ENCODE results near the gene USP2.

Gene USP2
- long read RNA-seq, partial matches to known transcripts = 0 of 5 reads
- long read RNA-seq, other reads (novel, unspliced or antisense) = 0 of 5 reads

GRCh38 chr11:119381181-119381988 lies at the start of gene USP2:
USP2 (minus strand) TSS chr11:119381690; CDS start chr11:119373480, 8,210 bp downstream.
- DNase-seq (ENCODE audit: low read depth in 1 of 2, low spot score in 1 of 2) = peak; percentile 89 to 94
- no peak for TF ChIP-seq SPI1 (IDR thresholded peaks at IDR 0.05; ENCODE audit: borderline replicate concordance, low read depth)
- no peak for TF ChIP-seq GABPA (IDR thresholded peaks at IDR 0.05; ENCODE audit: low read depth)
- no peak for TF ChIP-seq REST (IDR thresholded peaks at IDR 0.05; ENCODE audit: insufficient replicate concordance, low read depth)
- TF ChIP-seq POLR2AphosphoS5 (IDR thresholded peaks at IDR 0.05; ENCODE audit: low read depth) = no peak
- peak; percentile 62 for TF ChIP-seq CTCF (IDR thresholded peaks at IDR 0.05; ENCODE audit: insufficient read depth, low read length)
- Histone ChIP-seq H3K27ac (replicated peaks) (peak within 1 kb of the TSS; percentile 53; the same call in 1 of the 2 replicates), H3K27me3 (ENCODE audit: insufficient read depth, poor library complexity, severe bottlenecking) (no peaks in the 10 kb centered on the region), H3K4me3 (replicated peaks; ENCODE audit: insufficient read depth, low read length) (peak within 1 kb of the TSS; percentile 59)

GRCh38 chr11:119427279-119427678 lies 45.8 kb upstream of the USP2 start:
- no peak overlapping the region for H3K4me3 ChIP-seq (replicated peaks; ENCODE audit: insufficient read depth, low read length)
- DNase-seq (ENCODE audit: low read depth in 1 of 2, low spot score in 1 of 2) = peak; percentile 44 to 49
- TF ChIP-seq REST (IDR thresholded peaks at IDR 0.05; ENCODE audit: insufficient replicate concordance, low read depth) (no peak), POLR2AphosphoS5 (IDR thresholded peaks at IDR 0.05; ENCODE audit: low read depth) (no peak), SPI1 (IDR thresholded peaks at IDR 0.05; ENCODE audit: borderline replicate concordance, low read depth) (no peak), CTCF (IDR thresholded peaks at IDR 0.05; ENCODE audit: insufficient read depth, low read length) (no peak), GABPA (IDR thresholded peaks at IDR 0.05; ENCODE audit: low read depth) (no peak)
- H3K27ac ChIP-seq (replicated peaks) = no peak overlapping the region
- H3K27me3 ChIP-seq (ENCODE audit: insufficient read depth, poor library complexity, severe bottlenecking) = peaks cover 14% of the 10 kb centered on the region

- TF ChIP-seq CTCF (IDR thresholded peaks at IDR 0.05; ENCODE audit: insufficient read depth, low read length) (no peak), REST (IDR thresholded peaks at IDR 0.05; ENCODE audit: insufficient replicate concordance, low read depth) (no peak), SPI1 (IDR thresholded peaks at IDR 0.05; ENCODE audit: borderline replicate concordance, low read depth) (no peak), POLR2AphosphoS5 (IDR thresholded peaks at IDR 0.05; ENCODE audit: low read depth) (no peak), GABPA (IDR thresholded peaks at IDR 0.05; ENCODE audit: low read depth) (no peak)
- H3K27me3 ChIP-seq (ENCODE audit: insufficient read depth, poor library complexity, severe bottlenecking) = peaks cover 23% of the 10 kb centered on the region
- no peak overlapping the region for H3K27ac ChIP-seq (replicated peaks)
- no peak for DNase-seq (ENCODE audit: low read depth in 1 of 2, low spot score in 1 of 2)
- no peak overlapping the region for H3K4me3 ChIP-seq (replicated peaks; ENCODE audit: insufficient read depth, low read length)
These were observed 44.7 kb upstream of the USP2 start for GRCh38 chr11:119426142-119426541.

Measured in HL-60 (cell line).